ENCODE results near the gene UBE2J1. TPM values are rescaled to one million over a fixed set of nuclear protein-coding genes. Genes with fewer than 3 reads are reported as not detected.
"Not testable (repeated sequence)": the region's sequence is repeated elsewhere in the genome, so short reads cannot be mapped to it uniquely, and the experiment has no call there.

The UBE2J1 gene
- 11.8 and 12.2 TPM in 2 replicates for total RNA-seq (2014; rRNA removed; shearing (Covaris generic))

DNA sequence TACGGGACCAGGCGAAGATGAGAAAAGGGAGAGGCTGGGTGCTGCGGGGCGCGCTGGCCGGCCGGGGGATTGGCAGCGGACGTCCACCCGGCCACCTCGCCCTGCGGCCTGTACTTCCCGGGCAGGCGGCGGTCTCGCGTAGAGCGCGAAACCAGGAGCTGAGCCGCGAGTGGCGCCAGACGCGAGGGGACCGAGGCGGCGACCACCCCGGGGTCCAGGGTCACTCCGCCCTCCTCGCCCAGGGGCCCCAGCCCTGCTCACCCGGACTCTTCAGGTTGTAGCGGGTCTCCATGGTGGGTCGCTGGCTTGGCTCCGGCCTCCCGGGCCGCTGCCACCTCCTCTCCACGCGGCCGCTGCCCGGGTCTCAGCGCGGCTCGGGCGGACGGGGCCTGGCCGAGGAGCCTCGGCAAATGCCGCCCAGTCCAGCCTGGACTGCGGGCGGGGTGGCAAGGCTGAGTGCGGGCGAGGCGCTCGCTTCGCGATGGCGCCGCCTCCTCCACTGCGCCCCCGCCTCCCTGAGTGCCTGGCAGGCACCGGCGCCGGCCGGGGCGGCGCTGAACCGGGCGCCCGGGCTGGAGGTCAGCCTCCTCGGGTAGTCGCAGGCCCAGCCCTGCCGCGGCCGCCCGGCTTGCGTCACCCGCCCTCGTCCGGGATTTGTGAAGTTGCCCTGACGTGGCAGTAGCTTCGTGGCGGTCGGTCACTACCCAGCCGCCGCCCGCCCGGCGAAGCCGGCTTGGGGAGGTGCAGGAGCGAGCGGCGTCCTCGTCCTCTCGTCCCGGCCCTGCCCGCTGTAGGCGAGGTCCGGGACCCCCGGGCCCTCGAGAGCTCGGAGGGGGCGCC, at the start of gene UBE2J1:
Gene UBE2J1, minus strand, starts transcription at position 445 of the 840 bp plus-strand sequence. Its CDS starts 153 bp downstream, at position 292.
- peaks cover 8% of the 10 kb centered on the region; the same call in 1 of the 2 replicates for H3K27me3 ChIP-seq (ENCODE audit: control insufficient read depth, insufficient read depth, low read length)
- peak; percentile 90 for DNase-seq
- peak within 1 kb of the TSS; percentile 76 for H3K4me3 ChIP-seq (ENCODE audit: insufficient read depth, low read depth, low read length)
- no peaks in the 10 kb centered on the region for H3K36me3 ChIP-seq (replicated peaks; ENCODE audit: control insufficient read depth, insufficient read depth, low read length)

GRCh38 chr6:89400912-89401399, 48.4 kb upstream of the UBE2J1 start:
- no peaks in the 10 kb centered on the region for H3K36me3 ChIP-seq (replicated peaks; ENCODE audit: control insufficient read depth, insufficient read depth, low read length)
- H3K4me3 ChIP-seq (ENCODE audit: insufficient read depth, low read depth, low read length) = no peak overlapping the region
- no peaks in the 10 kb centered on the region for H3K27me3 ChIP-seq (ENCODE audit: control insufficient read depth, insufficient read depth, low read length)
- no peak for DNase-seq

GRCh38 chr6:89400050-89400449, 47.5 kb upstream of the UBE2J1 start:
- Histone ChIP-seq H3K27me3 (ENCODE audit: control insufficient read depth, insufficient read depth, low read length) (no peaks in the 10 kb centered on the region), H3K4me3 (ENCODE audit: insufficient read depth, low read depth, low read length) (no peak overlapping the region), H3K36me3 (replicated peaks; ENCODE audit: control insufficient read depth, insufficient read depth, low read length) (no peaks in the 10 kb centered on the region)
- no peak for DNase-seq

- no peaks in the 10 kb centered on the region for H3K36me3 ChIP-seq (replicated peaks; ENCODE audit: control insufficient read depth, insufficient read depth, low read length)
- H3K4me3 ChIP-seq (ENCODE audit: insufficient read depth, low read depth, low read length) = no peak overlapping the region
- H3K27me3 ChIP-seq (ENCODE audit: control insufficient read depth, insufficient read depth, low read length) = no peaks in the 10 kb centered on the region
- no peak for DNase-seq
These were observed 46.4 kb upstream of the UBE2J1 start for GRCh38 chr6:89398762-89399525.

GRCh38 chr6:89397884-89398283, 45.4 kb upstream of the UBE2J1 start:
- H3K27me3 ChIP-seq (ENCODE audit: control insufficient read depth, insufficient read depth, low read length); H3K4me3 ChIP-seq (ENCODE audit: insufficient read depth, low read depth, low read length); H3K36me3 ChIP-seq (replicated peaks; ENCODE audit: control insufficient read depth, insufficient read depth, low read length); DNase-seq: not testable (repeated sequence)

GRCh38 chr6:89393659-89394058, 41.1 kb upstream of the UBE2J1 start:
- Histone ChIP-seq H3K36me3 (replicated peaks; ENCODE audit: control insufficient read depth, insufficient read depth, low read length) (no peaks in the 10 kb centered on the region), H3K4me3 (ENCODE audit: insufficient read depth, low read depth, low read length) (no peak overlapping the region), H3K27me3 (ENCODE audit: control insufficient read depth, insufficient read depth, low read length) (no peaks in the 10 kb centered on the region)
- DNase-seq = no peak

DNA sequence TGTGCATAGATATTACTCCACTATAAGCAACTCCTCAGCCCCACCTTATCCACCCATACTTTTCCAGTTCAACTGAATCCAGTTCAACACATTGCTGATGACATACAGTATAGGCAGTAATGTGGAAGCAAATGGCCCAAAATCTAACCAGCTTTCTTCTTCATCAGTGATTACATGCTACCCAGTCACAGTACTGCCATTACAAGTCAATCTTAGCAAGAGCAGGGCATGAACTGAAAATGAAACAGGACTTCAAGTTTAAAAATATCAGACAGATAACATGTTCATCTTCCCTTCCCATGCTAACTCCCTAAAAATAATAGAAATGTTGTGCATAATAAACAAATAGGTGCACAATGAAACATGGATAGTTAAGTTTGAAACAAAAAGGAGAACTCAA, 40.3 kb upstream of the UBE2J1 start:
- DNase-seq = no peak
- Histone ChIP-seq H3K27me3 (ENCODE audit: control insufficient read depth, insufficient read depth, low read length) (no peaks in the 10 kb centered on the region), H3K4me3 (ENCODE audit: insufficient read depth, low read depth, low read length) (no peak overlapping the region), H3K36me3 (replicated peaks; ENCODE audit: control insufficient read depth, insufficient read depth, low read length) (no peaks in the 10 kb centered on the region)

DNA sequence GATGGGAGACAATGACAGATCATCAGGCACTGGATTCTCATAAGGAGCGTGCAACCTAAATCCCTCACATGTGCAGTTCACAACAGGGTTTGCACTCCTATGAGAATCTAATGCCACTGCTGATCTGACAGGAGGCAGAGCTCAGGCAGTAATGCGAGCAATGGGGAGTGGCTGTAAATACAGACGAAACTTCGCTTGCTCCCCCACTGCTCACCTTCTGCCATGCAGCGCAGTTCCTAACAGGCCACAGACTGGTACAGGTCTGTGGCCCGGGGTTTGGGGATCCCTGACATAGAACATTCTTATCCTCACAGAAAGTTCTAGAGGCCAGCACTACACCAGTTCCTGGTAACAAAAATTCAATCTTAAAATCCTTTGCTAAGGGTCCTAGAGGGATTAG, 36.3 kb upstream of the UBE2J1 start:
- Histone ChIP-seq H3K36me3 (replicated peaks; ENCODE audit: control insufficient read depth, insufficient read depth, low read length) (no peaks in the 10 kb centered on the region), H3K27me3 (ENCODE audit: control insufficient read depth, insufficient read depth, low read length) (no peaks in the 10 kb centered on the region), H3K4me3 (ENCODE audit: insufficient read depth, low read depth, low read length) (no peak overlapping the region)
- no peak for DNase-seq

DNA sequence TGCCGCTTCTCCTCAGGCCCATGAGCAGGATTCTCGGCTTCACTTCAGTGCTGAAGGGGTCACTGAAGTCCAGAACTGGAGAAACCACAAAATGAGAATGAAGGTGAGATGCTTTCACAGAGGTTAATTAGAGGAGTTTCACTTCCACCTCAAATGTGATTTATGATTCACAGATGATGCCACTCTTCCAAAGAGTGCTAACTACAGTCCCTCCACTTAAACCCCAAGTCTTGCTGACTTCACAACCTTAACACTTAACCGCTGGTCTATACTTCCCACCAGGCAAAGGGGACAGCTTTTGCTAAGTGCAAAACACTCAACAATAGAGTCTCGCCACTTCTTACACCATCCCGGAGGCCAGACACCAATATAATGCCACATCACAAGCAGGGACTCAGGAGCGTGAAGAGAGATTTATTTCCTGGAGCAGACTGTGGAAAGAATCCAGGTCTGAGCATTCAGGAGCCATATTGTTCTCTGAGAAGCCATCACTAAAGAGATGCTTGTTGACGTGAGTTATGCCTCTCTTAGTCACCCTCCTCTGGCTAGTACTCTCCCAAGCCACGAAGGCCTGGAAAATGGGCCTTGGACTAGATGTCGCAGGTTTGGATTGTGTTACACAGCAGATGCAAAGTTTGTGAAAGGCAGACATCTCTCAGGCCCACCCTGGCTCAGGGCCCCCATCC, 35.1 kb upstream of the UBE2J1 start:
- Histone ChIP-seq H3K36me3 (replicated peaks; ENCODE audit: control insufficient read depth, insufficient read depth, low read length) (no peaks in the 10 kb centered on the region), H3K4me3 (ENCODE audit: insufficient read depth, low read depth, low read length) (no peak overlapping the region), H3K27me3 (ENCODE audit: control insufficient read depth, insufficient read depth, low read length) (no peaks in the 10 kb centered on the region)
- DNase-seq = no peak

GRCh38 chr6:89386917-89387491, 34.5 kb upstream of the UBE2J1 start:
- H3K36me3 ChIP-seq (replicated peaks; ENCODE audit: control insufficient read depth, insufficient read depth, low read length) = no peaks in the 10 kb centered on the region
- DNase-seq = no peak
- no peak overlapping the region for H3K4me3 ChIP-seq (ENCODE audit: insufficient read depth, low read depth, low read length)
- H3K27me3 ChIP-seq (ENCODE audit: control insufficient read depth, insufficient read depth, low read length) = no peaks in the 10 kb centered on the region

- Histone ChIP-seq H3K27me3 (ENCODE audit: control insufficient read depth, insufficient read depth, low read length) (no peaks in the 10 kb centered on the region), H3K4me3 (ENCODE audit: insufficient read depth, low read depth, low read length) (no peak overlapping the region), H3K36me3 (replicated peaks; ENCODE audit: control insufficient read depth, insufficient read depth, low read length) (no peaks in the 10 kb centered on the region)
- no peak for DNase-seq
These were observed 33.3 kb upstream of the UBE2J1 start for GRCh38 chr6:89385846-89386245.

DNA sequence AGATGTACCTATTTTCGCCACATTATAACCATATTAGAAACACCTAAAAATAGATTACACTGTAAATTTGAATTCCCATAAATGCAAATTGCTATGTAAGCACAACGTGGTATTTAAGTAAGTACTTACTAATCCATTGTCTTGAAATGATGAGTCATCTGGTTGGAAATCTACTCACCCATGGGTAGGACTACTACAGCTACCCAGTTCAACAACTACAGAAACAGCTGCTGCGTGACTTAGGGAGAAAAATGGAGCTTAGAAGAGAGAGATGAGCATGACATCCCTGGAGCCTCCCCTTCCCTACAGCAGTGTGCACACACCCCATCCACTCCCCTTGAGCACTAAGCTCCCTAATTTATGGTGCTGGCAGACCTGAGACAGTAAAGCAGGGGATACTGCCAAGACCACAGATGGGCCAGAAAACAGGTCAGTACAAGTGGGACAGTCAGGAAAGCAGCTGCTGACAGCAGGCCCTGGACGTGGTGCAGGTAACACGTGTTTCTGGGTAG, 32.7 kb upstream of the UBE2J1 start:
- DNase-seq = no peak
- Histone ChIP-seq H3K4me3 (ENCODE audit: insufficient read depth, low read depth, low read length) (no peak overlapping the region), H3K27me3 (ENCODE audit: control insufficient read depth, insufficient read depth, low read length) (no peaks in the 10 kb centered on the region), H3K36me3 (replicated peaks; ENCODE audit: control insufficient read depth, insufficient read depth, low read length) (no peaks in the 10 kb centered on the region)

- no peak for DNase-seq
These were observed 28.5 kb upstream of the UBE2J1 start for GRCh38 chr6:89381031-89381430.

GRCh38 chr6:89379281-89379680, 26.8 kb upstream of the UBE2J1 start:
- H3K36me3 ChIP-seq (replicated peaks; ENCODE audit: control insufficient read depth, insufficient read depth, low read length) = no peaks in the 10 kb centered on the region
- no peak overlapping the region for H3K4me3 ChIP-seq (ENCODE audit: insufficient read depth, low read depth, low read length)
- H3K27me3 ChIP-seq (ENCODE audit: control insufficient read depth, insufficient read depth, low read length) = no peaks in the 10 kb centered on the region
- no peak for DNase-seq

More at GRCh38 chr6:89381031-89381430, 28.5 kb upstream of the UBE2J1 start:
- no peaks in the 10 kb centered on the region for H3K27me3 ChIP-seq (ENCODE audit: control insufficient read depth, insufficient read depth, low read length)
- H3K36me3 ChIP-seq (replicated peaks; ENCODE audit: control insufficient read depth, insufficient read depth, low read length) = no peaks in the 10 kb centered on the region
- H3K4me3 ChIP-seq (ENCODE audit: insufficient read depth, low read depth, low read length) = no peak overlapping the region
